ENCODE measurements around the gene FCRLA.

Gene FCRLA

GRCh38 chr1:161706482-161707347 is at the start of gene FCRLA (continued):
- no peak for TF ChIP-seq KLF7 (tag by site-specific recombination; IDR thresholded peaks at IDR 0.05; ENCODE audit: borderline replicate concordance)
- 0 out of 2 replicates have a peak, but pooled peaks have one; percentile 12 for TF ChIP-seq ZFP69B (tag by site-specific recombination; IDR thresholded peaks at IDR 0.05)
- TF ChIP-seq ZNF76 (tag by site-specific recombination; IDR thresholded peaks at IDR 0.05; ENCODE audit: borderline replicate concordance, low read depth), result no peak
- no peak for TF ChIP-seq ZNF747 (tag by site-specific recombination; IDR thresholded peaks at IDR 0.05)
- TF ChIP-seq ZNF549 (tag by site-specific recombination; IDR thresholded peaks at IDR 0.05), result no peak
- TF ChIP-seq ZXDB (tag by site-specific recombination; IDR thresholded peaks at IDR 0.05), result no peak
- TF ChIP-seq, protein P1, sequence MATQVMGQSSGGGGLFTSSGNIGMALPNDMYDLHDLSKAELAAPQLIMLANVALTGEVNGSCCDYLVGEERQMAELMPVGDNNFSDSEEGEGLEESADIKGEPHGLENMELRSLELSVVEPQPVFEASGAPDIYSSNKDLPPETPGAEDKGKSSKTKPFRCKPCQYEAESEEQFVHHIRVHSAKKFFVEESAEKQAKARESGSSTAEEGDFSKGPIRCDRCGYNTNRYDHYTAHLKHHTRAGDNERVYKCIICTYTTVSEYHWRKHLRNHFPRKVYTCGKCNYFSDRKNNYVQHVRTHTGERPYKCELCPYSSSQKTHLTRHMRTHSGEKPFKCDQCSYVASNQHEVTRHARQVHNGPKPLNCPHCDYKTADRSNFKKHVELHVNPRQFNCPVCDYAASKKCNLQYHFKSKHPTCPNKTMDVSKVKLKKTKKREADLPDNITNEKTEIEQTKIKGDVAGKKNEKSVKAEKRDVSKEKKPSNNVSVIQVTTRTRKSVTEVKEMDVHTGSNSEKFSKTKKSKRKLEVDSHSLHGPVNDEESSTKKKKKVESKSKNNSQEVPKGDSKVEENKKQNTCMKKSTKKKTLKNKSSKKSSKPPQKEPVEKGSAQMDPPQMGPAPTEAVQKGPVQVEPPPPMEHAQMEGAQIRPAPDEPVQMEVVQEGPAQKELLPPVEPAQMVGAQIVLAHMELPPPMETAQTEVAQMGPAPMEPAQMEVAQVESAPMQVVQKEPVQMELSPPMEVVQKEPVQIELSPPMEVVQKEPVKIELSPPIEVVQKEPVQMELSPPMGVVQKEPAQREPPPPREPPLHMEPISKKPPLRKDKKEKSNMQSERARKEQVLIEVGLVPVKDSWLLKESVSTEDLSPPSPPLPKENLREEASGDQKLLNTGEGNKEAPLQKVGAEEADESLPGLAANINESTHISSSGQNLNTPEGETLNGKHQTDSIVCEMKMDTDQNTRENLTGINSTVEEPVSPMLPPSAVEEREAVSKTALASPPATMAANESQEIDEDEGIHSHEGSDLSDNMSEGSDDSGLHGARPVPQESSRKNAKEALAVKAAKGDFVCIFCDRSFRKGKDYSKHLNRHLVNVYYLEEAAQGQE (tag by site-specific recombination; IDR thresholded peaks at IDR 0.05), result no peak
- TF ChIP-seq ZNF138 (tag by site-specific recombination; IDR thresholded peaks at IDR 0.05; ENCODE audit: borderline replicate concordance), result no peak
- peak; percentile 66; the same call in 1 of the 2 replicates for TF ChIP-seq ZNF394 (tag by site-specific recombination; IDR thresholded peaks at IDR 0.05; ENCODE audit: borderline replicate concordance)
- no peak for TF ChIP-seq ZBTB21 (tag by site-specific recombination; IDR thresholded peaks at IDR 0.05)
- TF ChIP-seq BCL11A (tag by site-specific recombination; IDR thresholded peaks at IDR 0.05; ENCODE audit: low read depth), result no peak
- TF ChIP-seq, protein P2, sequence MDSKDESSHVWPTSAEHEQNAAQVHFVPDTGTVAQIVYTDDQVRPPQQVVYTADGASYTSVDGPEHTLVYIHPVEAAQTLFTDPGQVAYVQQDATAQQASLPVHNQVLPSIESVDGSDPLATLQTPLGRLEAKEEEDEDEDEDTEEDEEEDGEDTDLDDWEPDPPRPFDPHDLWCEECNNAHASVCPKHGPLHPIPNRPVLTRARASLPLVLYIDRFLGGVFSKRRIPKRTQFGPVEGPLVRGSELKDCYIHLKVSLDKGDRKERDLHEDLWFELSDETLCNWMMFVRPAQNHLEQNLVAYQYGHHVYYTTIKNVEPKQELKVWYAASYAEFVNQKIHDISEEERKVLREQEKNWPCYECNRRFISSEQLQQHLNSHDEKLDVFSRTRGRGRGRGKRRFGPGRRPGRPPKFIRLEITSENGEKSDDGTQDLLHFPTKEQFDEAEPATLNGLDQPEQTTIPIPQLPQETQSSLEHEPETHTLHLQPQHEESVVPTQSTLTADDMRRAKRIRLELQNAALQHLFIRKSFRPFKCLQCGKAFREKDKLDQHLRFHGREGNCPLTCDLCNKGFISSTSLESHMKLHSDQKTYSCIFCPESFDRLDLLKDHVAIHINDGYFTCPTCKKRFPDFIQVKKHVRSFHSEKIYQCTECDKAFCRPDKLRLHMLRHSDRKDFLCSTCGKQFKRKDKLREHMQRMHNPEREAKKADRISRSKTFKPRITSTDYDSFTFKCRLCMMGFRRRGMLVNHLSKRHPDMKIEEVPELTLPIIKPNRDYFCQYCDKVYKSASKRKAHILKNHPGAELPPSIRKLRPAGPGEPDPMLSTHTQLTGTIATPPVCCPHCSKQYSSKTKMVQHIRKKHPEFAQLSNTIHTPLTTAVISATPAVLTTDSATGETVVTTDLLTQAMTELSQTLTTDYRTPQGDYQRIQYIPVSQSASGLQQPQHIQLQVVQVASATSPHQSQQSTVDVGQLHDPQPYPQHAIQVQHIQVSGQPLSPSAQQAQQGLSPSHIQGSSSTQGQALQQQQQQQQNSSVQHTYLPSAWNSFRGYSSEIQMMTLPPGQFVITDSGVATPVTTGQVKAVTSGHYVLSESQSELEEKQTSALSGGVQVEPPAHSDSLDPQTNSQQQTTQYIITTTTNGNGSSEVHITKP (tag by site-specific recombination; IDR thresholded peaks at IDR 0.05), result peak; percentile 77
- peak; percentile 36 for TF ChIP-seq ZNF629 (tag by site-specific recombination; IDR thresholded peaks at IDR 0.05)
- no peak for TF ChIP-seq HOXC10 (CRISPR knock-in tag; IDR thresholded peaks at IDR 0.05)
- no peak for TF ChIP-seq REPIN1 (tag by site-specific recombination; IDR thresholded peaks at IDR 0.05; ENCODE audit: low read depth)
- no peak for TF ChIP-seq PRDM2 (tag by site-specific recombination; IDR thresholded peaks at IDR 0.05; ENCODE audit: borderline replicate concordance)
- TF ChIP-seq ZNF843 (tag by site-specific recombination; IDR thresholded peaks at IDR 0.05), result no peak
- no peak; the same call in 1 of the 2 replicates for TF ChIP-seq SP7 (tag by site-specific recombination; IDR thresholded peaks at IDR 0.05)
- TF ChIP-seq ZNF16 (tag by site-specific recombination; IDR thresholded peaks at IDR 0.05; ENCODE audit: low read depth), result no peak
- no peak for TF ChIP-seq ZNF529 (tag by site-specific recombination; IDR thresholded peaks at IDR 0.05; ENCODE audit: insufficient replicate concordance)
- TF ChIP-seq PRDM1 (tag by site-specific recombination; IDR thresholded peaks at IDR 0.05), result 0 out of 2 replicates have a peak, but pooled peaks have one; percentile 5
- no peak for TF ChIP-seq ZNF416 (tag by site-specific recombination; IDR thresholded peaks at IDR 0.05)
- no peak for TF ChIP-seq HOXD13 (CRISPR knock-in tag; IDR thresholded peaks at IDR 0.05; ENCODE audit: borderline replicate concordance)
- no peak for TF ChIP-seq ZNF707 (tag by site-specific recombination; IDR thresholded peaks at IDR 0.05)
- no peak for TF ChIP-seq ZNF341 (tag by site-specific recombination; IDR thresholded peaks at IDR 0.05; ENCODE audit: low read depth)

Measured in HEK293 (cell line).